GM21825 (cell line): ENCODE data around the gene NFATC3.

ENCODE experiments used
- ATAC-seq: cut with Tn5 transposase; IDR thresholded peaks from one replicate; pipeline ENCODE4 v1.9.1; 2021; ENCODE audit warnings: mild to moderate bottlenecking, moderate library complexity; ENCODE audit not compliant: unreplicated experiment

NFATC3 gene

DNA sequence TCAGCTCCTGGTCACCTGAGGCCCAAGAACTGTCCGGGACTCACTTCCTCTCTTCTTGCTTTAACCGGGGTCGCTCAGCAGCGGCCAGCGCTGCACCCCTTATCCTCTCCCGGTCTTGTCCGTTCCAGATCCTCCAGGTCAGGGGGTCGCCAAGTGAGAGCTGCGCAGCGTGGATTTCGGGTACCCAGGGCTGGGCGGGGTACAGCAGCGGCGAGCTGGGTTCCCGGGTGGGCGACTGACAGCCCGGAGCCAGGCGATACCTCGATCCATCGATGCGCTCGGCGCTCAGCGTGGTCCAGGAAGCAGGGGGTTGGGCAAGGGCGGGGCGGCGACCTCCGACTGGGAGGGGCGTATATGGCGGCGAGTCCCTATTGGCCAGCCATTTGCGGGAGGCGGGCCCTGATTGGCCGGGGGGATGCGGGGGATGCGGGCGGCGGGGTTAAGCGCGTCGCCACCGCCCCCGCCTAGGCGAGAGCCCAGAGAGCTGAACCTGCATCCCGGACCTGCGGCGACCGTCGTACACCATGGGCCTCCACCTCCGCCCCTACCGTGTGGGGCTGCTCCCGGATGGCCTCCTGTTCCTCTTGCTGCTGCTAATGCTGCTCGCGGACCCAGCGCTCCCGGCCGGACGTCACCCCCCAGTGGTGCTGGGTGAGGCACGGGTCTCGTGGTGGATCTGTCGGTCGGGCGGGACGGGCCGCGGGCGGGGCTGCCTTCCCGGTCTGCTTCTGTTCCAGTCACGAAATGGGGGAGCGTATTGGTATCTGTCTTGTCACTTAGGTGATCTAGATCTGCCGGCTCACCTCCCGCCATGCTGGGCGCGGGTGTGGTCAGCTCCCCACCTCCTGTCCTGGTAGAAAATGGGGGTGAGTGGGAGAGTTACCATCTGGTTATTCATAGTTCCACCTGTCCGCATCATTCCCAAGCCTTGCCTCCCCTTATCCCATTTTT is 160.0 kb downstream of the NFATC3 start, which contains the start of gene PLA2G15:
TSS of gene PLA2G15 (plus strand) at position 471 of the 951 bp plus-strand sequence. CDS start at position 525, 54 bp downstream.
- ATAC-seq, result peak; percentile 79

DNA sequence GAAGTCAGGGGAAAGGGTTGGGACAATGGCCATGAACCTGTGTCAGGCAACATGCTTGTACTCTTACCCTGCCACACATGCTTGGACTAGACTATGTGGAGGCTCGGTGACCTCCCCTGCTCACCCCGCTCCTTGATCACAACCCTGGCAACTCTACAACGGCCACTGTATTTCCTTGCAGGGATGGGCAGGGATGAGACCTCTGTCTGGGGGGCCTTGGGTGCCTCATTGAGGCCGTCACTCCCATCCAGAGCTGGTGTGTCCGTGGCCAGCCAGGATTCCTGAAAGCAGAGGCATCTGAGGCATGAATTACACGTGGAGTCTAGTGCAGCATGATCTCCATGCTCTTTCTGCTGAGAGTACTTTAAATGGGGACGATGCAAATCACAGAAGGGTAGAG is 161.0 kb downstream of the NFATC3 start:
- ATAC-seq, result no peak

DNA sequence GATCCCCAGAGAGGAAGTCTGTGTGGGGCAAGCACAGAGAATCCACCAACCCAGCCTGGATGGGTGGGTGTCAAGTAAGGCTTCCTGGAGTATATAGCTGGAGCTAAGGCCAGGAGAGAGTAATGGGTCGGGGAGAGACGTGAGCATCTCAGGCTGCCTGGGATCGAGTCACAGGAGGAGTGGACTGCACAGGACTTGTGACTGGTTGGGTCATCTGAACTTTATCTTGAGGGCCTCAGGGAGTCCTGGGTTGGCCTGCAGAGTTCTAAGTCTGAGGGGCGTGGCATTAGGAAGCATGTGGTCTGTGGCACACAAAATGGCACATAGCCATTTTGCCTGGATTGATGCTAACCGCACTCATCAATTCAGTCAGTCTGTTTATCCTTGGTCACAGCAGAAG is 161.5 kb downstream of the NFATC3 start:
- ATAC-seq, result no peak

DNA sequence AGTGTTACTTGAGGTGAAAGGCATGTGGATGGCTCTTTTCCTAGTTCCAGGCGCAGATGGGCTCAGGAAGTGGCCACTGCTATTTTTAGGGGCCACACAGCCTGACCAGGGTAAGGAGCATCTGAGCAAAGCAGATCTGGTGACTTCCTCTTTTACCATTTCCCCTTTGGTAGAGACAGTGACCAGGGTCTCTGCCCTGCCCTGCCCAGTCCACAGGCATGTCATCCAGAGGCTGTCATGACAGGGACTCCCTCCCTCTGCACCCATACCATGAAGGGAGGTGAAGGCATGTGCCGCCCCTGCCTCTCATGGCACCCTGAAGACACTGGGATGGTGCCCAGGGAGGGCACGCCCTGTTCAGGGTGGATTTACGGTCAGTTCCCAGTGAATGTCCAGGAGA is 162.2 kb downstream of the NFATC3 start:
- ATAC-seq, result no peak

DNA sequence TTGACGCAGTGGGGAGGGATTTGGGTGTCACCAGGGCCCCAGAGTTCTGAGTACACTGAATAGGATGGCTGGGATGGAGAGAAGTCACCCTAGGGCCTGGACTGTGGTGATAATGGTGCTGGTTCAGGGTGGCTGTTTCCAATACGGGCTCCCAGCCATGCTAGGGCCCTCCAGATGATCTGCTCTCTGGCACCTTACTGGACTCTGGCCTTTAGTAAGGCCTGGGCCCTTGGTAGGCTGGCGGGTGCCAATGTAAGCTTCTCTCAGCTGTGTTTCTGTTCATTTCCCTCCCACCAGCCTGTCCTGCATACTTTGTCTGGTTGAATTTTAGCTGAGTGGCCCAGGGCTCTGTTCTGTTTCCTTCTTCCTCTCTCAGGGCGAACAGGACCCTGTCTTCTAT is 162.8 kb downstream of the NFATC3 start:
- no peak for ATAC-seq

DNA sequence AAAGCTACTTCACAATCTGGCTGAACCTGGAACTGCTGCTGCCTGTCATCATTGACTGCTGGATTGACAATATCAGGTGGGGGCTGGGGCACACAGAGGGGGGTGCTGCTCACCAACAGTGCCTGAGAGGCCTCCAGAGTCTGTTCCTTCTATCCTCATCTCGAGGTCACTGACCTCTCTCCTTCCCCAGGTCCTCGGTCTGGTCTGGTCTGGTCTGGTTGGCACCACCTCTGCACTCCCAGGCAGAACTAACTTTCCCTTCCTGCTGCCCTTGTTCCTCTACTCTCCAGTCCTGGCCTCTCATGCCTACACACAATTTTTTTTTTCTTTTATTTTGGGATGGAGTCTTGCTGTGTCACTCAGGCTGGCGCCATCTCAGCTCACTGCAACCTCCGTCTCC is 164.2 kb downstream of the NFATC3 start:
- no peak for ATAC-seq

DNA sequence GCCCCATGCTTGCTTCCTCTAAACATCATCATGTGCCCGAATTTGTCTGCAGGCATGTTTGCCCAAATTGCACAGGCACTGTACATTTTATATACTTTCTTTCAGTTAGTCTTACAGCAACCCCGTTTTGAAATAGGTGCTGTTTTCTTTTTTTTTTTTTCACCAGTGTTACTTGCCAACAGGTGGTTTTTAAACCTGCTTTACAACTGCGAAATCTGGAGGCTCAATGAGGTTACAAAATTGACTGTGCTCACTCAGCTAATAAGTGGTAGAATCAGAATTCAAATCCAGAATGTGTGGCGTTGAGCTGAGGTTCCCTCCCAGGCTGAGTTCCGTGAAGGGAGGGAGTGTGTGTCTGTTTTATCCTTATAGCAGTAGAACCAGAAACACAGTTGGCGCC is 165.8 kb downstream of the NFATC3 start:
- ATAC-seq, result no peak

DNA sequence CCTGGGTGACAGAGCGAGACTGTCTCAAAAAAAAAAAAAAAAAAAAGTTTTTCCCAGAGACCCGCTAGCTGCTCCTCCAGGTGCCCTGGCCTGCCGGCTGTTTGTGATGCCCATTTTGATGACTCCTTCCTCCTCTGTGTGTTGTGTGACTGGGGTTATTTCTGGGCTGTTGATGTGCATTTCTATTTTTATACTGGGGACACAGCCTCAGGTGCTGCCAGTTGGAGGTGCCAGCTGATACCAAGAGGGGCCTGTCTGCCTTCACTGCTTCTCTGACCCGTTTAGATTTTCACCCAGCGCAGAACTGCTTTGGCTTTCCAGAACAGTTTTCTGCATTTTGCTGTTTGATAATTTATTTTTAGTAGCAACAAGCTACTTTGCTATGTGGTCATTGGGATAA is 166.7 kb downstream of the NFATC3 start:
- no peak for ATAC-seq

DNA sequence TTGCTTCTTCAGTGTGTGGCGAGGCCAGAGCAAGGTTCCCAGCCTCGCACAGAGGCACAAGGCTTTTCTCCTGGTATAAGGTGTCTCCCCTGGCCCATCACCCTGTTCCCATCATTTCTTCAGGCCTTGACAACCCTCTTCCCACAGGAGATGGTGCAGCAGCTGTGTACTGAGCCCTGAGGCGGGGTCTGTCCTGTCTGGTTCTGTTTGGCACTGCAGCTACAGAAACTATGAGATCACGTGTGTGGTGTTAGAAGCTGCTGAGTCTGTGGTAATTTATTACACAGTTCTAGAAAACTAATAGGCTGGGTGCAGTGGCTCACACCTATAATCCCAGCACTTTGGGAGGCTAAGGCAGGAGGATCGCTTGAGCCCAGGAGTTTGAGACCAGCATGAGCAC is 167.2 kb downstream of the NFATC3 start:
- ATAC-seq, result no peak

DNA sequence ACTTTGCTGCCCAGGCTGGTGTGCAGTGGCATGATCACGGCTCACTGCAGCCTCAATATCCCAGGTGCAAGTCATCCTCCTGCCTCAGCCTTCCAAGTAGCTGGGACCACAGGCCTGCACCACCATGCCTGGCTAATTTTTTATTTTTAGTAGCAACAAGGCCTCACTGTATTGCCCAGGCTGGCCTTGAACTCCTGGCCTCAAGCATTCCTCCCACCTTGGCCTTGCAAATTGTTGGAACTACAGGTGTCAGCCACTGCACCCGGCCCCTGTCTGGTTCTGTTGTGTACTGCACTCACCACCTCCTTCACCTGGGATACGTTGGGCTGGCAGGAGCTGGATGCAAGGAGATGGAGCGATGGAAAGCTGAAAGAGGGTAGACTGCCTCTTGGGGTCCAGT is 168.6 kb downstream of the NFATC3 start:
- ATAC-seq, result no peak

DNA sequence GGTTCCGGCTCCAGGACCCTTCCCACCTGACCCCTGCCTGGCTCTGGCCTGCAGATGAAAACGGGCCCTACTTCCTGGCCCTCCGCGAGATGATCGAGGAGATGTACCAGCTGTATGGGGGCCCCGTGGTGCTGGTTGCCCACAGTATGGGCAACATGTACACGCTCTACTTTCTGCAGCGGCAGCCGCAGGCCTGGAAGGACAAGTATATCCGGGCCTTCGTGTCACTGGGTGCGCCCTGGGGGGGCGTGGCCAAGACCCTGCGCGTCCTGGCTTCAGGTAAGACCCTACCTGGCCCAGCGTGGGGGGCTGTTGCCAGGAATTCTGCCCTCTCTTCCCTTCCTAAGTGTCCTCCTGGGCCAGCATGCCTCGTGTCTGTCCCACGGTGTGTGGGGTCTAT is 170.5 kb downstream of the NFATC3 start:
- ATAC-seq, result no peak

DNA sequence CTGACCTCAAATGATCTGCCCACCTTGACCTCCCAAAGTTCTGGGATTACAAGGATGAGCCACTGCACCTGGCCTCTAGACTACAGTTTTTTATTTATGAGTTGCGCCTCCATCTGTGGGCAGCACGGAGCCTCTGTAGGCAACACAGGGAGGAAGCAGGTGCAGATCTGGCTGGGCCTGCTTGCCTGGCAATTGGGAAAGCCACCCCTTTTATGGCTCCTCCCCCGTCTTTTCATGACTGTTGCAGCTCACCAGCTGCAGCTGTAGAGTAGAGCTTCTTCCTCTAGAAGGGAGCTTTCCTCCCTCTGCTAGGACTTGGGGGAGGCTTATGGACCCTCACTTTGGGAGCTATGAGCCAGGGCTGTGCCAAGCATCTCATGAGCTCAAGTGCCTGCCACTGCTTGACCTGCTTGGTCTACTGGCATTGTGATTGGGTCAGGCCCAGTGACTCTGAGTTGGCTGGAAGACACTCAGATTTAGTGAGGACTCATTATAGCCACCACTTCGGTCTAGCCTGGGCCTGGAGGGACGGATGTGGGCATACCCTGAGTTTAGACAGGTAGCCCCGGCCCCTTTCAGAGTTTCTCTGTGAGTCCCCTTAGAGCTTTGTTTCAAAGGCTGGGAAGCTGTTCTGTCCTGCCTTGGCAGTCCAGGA is 172.2 kb downstream of the NFATC3 start:
- ATAC-seq, result peak; percentile 43

DNA sequence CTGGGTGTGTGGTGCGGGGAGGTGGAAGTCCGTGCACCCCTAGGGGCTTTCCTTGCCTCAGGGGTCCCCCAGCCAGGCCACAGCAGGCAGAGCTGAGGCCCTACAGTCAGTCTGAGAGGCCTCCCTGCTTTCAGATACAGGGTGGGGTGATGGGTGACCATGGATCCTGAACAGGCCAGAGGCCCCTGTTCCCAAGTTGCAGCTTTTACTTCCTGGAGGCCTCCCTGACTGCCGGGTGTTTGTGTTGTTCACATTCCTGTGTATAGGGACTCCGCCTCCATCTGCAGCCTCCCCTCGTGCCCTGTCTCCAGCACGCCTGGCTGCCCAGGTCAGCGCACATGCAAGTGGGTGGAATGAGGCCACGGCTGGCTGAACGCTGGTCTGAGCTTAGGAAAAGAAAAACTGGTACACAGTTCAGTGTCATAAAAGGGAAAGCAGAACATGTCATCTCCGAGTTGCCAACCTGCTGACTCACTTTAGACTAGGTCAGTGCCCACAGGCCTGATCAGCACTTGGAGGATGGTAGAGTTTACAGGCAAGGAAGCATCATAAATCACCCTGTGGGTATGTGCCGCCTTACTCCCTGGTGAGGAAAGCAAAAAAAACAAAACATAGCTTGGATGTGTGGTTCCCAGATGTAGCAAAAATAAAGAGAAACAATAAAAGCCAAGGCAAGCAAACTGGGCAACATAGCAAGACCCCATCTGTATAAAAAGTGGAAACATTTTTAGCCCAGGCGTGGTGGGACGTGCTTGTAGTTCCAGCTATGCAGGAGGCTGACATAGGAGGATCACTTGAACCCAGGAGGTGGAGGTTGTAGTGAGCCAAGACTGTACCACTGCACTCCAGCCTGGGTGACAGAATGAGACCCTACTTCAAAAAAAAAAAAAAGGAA is 173.0 kb downstream of the NFATC3 start:
- peak; percentile 16 for ATAC-seq

DNA sequence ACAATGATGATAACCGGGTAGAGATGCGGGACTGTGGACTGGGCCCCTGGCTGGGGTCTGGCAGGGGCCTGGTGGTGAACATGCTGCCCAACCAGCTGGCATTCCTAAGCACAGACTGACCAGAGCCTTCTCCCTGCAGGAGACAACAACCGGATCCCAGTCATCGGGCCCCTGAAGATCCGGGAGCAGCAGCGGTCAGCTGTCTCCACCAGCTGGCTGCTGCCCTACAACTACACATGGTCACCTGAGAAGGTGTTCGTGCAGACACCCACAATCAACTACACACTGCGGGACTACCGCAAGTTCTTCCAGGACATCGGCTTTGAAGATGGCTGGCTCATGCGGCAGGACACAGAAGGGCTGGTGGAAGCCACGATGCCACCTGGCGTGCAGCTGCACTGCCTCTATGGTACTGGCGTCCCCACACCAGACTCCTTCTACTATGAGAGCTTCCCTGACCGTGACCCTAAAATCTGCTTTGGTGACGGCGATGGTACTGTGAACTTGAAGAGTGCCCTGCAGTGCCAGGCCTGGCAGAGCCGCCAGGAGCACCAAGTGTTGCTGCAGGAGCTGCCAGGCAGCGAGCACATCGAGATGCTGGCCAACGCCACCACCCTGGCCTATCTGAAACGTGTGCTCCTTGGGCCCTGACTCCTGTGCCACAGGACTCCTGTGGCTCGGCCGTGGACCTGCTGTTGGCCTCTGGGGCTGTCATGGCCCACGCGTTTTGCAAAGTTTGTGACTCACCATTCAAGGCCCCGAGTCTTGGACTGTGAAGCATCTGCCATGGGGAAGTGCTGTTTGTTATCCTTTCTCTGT is 174.0 kb downstream of the NFATC3 start:
- ATAC-seq, result no peak

DNA sequence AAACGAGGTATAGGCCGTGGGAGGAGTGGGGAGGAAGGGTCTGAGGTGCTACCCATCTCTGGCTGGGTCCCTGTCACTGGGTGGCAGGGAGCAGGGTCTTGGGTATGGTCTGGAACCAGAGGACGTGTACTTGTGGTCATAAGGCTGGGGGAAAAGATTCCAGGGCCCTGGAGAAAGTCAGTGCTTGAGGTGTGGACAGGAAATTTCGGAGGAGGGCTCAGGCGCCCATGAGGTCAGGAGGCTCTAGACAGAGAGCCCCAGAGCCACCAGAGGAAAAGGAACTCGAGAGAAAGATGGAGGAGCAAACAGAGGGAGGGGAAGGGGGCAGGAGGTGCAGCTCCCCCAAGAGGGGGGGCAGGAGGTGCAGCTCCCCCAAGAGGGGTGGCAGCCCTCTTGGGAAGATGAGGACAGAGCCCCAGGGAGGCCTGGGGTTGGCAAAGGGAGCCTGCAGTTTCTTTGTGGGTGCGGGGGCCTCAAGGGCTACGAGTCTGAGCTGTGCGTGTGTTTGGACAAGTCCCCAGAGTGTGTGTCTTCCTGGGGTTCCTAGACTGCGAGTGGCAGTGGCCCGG is 178.5 kb downstream of the NFATC3 start:
- ATAC-seq, result no peak

DNA sequence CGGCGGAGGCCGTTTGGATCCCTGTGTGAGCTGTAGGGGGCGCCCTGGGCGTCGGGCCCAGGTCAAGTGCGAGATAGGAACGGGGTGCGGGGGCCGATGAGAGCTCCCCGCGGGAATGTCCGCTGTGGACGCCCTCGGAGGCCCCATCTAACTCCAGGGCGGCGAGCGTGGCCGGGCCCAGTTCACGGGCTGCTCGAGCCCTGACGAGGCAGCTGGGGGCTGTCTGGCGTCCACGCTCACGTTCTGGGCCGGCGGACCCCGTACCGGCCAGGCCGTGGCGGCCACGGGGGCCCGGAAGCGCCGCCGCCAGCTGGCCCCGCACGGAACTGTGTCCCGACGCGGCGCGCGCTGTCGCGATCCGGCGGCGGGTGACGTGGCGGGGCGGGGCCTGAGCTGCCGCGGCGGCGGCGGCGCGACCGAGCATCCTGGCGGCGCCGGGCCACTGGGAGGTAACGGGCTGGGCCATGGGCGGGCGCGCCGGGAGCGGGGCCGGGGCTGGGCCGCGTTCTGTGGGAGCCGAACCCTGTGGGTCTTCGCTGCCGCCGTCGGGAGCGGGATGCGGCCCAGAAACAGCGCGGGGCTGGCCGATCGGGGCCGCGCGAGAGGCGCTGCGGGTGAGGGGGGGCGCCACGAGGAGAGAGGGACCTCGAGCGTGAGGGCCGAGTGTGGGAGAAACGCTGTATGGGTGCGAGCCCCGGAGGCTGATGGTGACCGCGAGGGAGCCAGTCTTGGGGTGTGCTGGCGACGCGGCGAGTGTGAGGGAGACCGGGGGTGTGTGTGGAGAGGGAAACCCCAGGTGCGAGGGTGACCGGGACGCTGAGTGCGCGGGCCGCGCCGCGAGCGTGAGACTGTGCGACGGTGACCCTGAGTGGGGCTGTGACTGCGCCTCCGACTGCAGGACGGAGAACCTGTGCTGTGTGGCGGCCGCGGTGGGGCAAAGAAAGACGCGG is 179.2 kb downstream of the NFATC3 start, which contains the start of gene SLC7A6:
TSS of gene SLC7A6 (plus strand) at position 399 of the 950 bp plus-strand sequence. CDS start 10,201 bp downstream, outside the sequence.
- peak; percentile 53 for ATAC-seq

DNA sequence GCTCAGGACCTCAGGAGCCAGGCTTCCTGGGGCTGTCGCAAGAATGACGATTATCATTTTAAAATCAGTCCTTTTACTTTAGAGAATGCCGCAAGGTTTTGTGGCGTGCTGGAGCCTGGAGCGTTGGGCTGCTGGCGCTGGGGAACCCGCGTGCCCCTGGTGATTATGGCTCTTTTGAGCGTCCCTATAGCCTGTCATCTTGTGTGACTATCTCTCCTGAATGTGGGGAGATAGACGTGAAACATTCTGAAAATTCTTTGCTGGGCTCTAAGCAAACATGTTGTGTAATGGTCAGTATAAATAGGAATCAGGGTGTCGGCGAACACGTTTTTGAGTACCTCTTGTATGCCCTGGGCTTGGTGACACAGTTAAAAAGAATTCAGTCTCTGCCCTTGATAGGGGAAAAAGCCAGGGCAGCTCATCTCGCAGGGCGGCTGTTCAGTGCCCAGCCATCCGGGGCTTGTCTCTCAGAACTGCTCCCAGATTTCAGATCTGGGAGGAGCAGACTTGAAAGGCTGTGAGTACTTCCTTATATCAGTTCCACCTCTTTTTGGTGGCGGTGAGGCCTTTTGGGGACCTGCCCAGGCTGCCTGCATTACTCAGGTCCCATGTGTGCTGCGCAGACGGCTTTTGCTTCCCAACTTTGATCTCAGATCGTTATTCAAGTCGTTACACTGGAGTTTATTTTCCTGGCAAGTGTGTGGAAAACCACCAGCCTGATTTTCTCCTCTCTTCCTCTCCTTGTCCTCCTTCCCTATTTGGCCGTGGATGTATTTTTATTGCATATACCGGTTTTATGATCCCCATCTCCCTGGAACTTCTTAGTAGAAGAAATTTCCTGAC is 180.1 kb downstream of the NFATC3 start:
- ATAC-seq, result peak; percentile 5
